Measurements from ENCODE around the gene GTF2H1. TPM values are rescaled to one million over a fixed set of nuclear protein-coding genes. Genes with fewer than 3 reads are reported as not detected.

GTF2H1 gene
- total RNA-seq, 1 donor from 2014 or later, result 26.5 TPM

- H3K27me3 Mint-ChIP-seq (ENCODE audit: unreplicated experiment), result peaks cover 2% of the 10 kb centered on the region
- TF ChIP-seq, protein P1, sequence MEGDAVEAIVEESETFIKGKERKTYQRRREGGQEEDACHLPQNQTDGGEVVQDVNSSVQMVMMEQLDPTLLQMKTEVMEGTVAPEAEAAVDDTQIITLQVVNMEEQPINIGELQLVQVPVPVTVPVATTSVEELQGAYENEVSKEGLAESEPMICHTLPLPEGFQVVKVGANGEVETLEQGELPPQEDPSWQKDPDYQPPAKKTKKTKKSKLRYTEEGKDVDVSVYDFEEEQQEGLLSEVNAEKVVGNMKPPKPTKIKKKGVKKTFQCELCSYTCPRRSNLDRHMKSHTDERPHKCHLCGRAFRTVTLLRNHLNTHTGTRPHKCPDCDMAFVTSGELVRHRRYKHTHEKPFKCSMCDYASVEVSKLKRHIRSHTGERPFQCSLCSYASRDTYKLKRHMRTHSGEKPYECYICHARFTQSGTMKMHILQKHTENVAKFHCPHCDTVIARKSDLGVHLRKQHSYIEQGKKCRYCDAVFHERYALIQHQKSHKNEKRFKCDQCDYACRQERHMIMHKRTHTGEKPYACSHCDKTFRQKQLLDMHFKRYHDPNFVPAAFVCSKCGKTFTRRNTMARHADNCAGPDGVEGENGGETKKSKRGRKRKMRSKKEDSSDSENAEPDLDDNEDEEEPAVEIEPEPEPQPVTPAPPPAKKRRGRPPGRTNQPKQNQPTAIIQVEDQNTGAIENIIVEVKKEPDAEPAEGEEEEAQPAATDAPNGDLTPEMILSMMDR (IDR thresholded peaks at IDR 0.05; ENCODE audit: partially characterized antibody, unreplicated experiment), result no peak
- DNase-seq, result no peak
- H3K4me1 Mint-ChIP-seq (ENCODE audit: low read depth, unreplicated experiment), result peaks cover 5% of the 10 kb centered on the region
- no peak overlapping the region for H3K4me3 Mint-ChIP-seq (ENCODE audit: unreplicated experiment)
- H3K9me3 Mint-ChIP-seq (ENCODE audit: unreplicated experiment), result no peaks in the 10 kb centered on the region
- H3K27ac Mint-ChIP-seq (ENCODE audit: unreplicated experiment), result peak overlapping the region; percentile 79
- no peaks in the 10 kb centered on the region for H3K36me3 Mint-ChIP-seq (ENCODE audit: unreplicated experiment)
Measured at GRCh38 chr11:18374956-18375355, 52.6 kb downstream of the GTF2H1 start.

- H3K4me1 Mint-ChIP-seq (ENCODE audit: low read depth, unreplicated experiment), result peaks cover 5% of the 10 kb centered on the region
- no peaks in the 10 kb centered on the region for H3K9me3 Mint-ChIP-seq (ENCODE audit: unreplicated experiment)
- TF ChIP-seq, protein P1 (IDR thresholded peaks at IDR 0.05; ENCODE audit: partially characterized antibody, unreplicated experiment), result no peak
- DNase-seq, result no peak
- no peaks in the 10 kb centered on the region for H3K36me3 Mint-ChIP-seq (ENCODE audit: unreplicated experiment)
- no peak overlapping the region for H3K27ac Mint-ChIP-seq (ENCODE audit: unreplicated experiment)
- H3K4me3 Mint-ChIP-seq (ENCODE audit: unreplicated experiment), result no peak overlapping the region
- peaks cover 2% of the 10 kb centered on the region for H3K27me3 Mint-ChIP-seq (ENCODE audit: unreplicated experiment)
Measured at GRCh38 chr11:18375941-18376340, 53.6 kb downstream of the GTF2H1 start.

DNA sequence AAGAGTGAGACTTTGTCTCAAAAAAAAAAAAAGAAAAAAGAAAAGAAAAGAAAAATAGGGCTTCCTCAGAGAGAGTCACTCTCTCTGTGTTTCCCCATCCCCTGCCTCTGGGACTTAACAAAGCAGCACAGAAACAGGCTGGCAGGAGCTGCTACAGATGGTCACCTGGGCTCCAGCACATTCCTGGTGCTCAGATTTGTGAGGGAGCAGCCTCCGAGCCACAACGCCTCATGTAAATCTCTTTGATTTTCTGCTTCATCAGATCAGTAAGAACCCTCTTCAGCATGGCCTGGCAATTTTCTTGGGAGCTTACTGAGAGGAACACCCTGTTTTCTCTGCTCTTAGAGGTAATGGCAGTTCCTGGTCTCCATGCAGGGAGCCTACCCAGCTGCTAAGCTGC, 56.8 kb downstream of the GTF2H1 start:
- no peak for DNase-seq
- Mint-ChIP-seq H3K27me3 (ENCODE audit: unreplicated experiment) (no peaks in the 10 kb centered on the region), H3K4me1 (ENCODE audit: low read depth, unreplicated experiment) (peaks cover 15% of the 10 kb centered on the region), H3K4me3 (ENCODE audit: unreplicated experiment) (no peak overlapping the region), H3K27ac (ENCODE audit: unreplicated experiment) (no peak overlapping the region), H3K36me3 (ENCODE audit: unreplicated experiment) (no peaks in the 10 kb centered on the region), H3K9me3 (ENCODE audit: unreplicated experiment) (peaks cover 1% of the 10 kb centered on the region)
- TF ChIP-seq, protein P1 (IDR thresholded peaks at IDR 0.05; ENCODE audit: partially characterized antibody, unreplicated experiment), result no peak

DNA sequence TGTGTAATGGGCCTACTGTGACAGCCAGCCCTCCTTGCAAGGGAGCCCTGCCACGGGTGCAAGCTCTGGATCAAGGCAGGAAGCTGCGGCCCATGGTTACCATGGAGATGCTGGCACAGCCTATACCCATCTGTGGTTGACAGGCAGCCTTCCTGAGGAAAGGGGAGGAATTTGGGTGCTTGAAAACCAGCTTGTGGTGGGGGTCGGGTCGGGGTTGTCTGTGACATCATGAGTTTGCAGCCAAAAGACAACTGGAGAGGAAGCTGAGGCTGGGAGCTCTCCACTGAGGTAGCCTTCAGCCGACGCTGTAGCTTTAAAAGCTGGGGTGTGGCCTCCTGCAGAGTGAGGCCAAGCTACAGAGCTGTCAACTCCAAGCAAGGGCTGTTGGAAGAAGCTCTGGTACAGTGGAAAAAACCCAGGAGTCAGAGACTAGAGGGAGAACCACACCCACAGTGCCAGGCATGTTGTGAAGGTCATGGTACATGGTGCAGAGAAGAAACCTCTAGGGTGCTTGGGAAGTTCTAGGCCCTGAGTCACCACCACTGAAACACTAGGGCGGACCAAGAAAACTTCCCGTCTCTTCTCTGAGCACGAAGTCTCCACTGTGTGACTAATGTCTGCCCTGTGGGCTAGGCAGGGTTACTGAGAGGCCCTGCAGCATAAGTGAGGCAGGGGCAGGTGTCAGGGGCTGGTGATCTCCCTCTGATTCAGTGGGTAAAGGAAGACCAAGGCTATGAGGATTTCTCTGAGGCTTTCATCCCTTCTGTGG, 61.2 kb downstream of the GTF2H1 start:
- Mint-ChIP-seq H3K27me3 (ENCODE audit: unreplicated experiment) (no peaks in the 10 kb centered on the region), H3K4me1 (ENCODE audit: low read depth, unreplicated experiment) (peaks cover 9% of the 10 kb centered on the region), H3K4me3 (ENCODE audit: unreplicated experiment) (no peak overlapping the region), H3K9me3 (ENCODE audit: unreplicated experiment) (peaks cover 1% of the 10 kb centered on the region), H3K27ac (ENCODE audit: unreplicated experiment) (no peak overlapping the region), H3K36me3 (ENCODE audit: unreplicated experiment) (no peaks in the 10 kb centered on the region)
- TF ChIP-seq, protein P1 (IDR thresholded peaks at IDR 0.05; ENCODE audit: partially characterized antibody, unreplicated experiment), result no peak
- no peak for DNase-seq

DNA sequence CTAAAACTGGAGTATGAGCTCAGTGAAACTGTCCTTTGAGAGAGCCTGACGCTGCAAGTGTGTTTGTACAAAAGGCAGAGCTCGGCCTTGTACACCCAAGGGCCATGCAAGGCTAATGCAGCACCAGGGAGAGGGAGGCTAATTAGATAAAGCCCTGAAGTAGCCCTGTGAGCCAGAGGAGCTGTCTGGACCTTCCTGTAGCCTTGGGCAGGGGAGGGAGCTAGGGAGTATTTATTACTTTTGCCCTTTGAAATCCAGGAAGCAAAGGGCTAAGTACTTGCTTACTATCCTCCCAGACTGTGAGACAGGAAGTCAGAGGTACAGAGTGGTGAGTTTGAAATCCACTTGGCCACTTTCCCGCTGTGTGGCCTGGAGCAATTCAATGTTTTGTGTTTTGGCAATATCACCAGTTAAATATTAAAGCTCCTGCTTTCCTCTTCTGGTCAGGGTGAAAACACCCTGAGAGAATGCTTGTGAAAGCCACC, 61.8 kb downstream of the GTF2H1 start:
- peaks cover 1% of the 10 kb centered on the region for H3K9me3 Mint-ChIP-seq (ENCODE audit: unreplicated experiment)
- no peak for DNase-seq

More for the DNA sequence above, 61.8 kb downstream of the GTF2H1 start:
- peaks cover 9% of the 10 kb centered on the region for H3K4me1 Mint-ChIP-seq (ENCODE audit: low read depth, unreplicated experiment)
- no peak overlapping the region for H3K27ac Mint-ChIP-seq (ENCODE audit: unreplicated experiment)
- H3K36me3 Mint-ChIP-seq (ENCODE audit: unreplicated experiment), result no peaks in the 10 kb centered on the region
- no peak overlapping the region for H3K4me3 Mint-ChIP-seq (ENCODE audit: unreplicated experiment)
- no peaks in the 10 kb centered on the region for H3K27me3 Mint-ChIP-seq (ENCODE audit: unreplicated experiment)
- TF ChIP-seq, protein P1 (IDR thresholded peaks at IDR 0.05; ENCODE audit: partially characterized antibody, unreplicated experiment), result no peak

All from glutamatergic neuron (in vitro differentiated cells).